Gastrocnemius medialis (tissue), 4 donors: ENCODE measurements around the gene SLC12A9.

Experiments used
- POLR2A ChIP-seq, 2 donors: fragments of 450-650 bp; IDR thresholded peaks; one replicate each; pipeline ENCODE4 v1.6.1; 2017; ENCODE audit warnings: antibody characterized with exemption in 2 of 2, mild to moderate bottlenecking in 2 of 2, moderate library complexity in 2 of 2
- TF ChIP-seq, protein P1 (sequence below), 5 experiments: fragments of 450-650 bp in 3 of 5; fragments of 200-600 bp in 2 of 5; sonication (generic) in 2 of 5; IDR thresholded peaks in 4 of 5; conservative IDR thresholded peaks in 1 of 5; 1 replicate in 4 of 5; 2 replicates in 1 of 5; pipeline ENCODE4 v1.5.1; 2016 to 2019; ENCODE audit warnings: antibody characterized with exemption in 5 of 5, mild to moderate bottlenecking in 3 of 5, moderate library complexity in 3 of 5

DNA sequence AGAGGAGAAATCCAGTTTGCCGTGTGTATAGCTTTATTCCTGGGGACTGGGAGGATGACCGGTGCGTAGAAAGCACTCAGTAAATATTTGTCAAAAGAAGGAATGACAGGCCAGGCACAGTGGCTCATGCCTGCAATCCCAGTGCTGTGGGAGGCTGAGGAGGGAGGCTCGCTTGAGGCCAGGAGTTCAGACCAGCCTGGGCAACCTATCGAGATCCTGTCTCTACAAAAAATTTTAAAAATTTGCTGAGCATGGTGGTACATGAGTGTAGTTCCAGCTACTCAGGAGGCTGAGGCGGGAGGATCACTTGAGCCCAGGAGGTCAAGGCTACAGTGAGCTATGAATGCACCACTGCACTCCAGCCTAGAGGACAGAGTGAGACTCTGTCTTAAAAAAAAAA is 41.0 kb upstream of the SLC12A9 start:
- TF ChIP-seq, protein P1, sequence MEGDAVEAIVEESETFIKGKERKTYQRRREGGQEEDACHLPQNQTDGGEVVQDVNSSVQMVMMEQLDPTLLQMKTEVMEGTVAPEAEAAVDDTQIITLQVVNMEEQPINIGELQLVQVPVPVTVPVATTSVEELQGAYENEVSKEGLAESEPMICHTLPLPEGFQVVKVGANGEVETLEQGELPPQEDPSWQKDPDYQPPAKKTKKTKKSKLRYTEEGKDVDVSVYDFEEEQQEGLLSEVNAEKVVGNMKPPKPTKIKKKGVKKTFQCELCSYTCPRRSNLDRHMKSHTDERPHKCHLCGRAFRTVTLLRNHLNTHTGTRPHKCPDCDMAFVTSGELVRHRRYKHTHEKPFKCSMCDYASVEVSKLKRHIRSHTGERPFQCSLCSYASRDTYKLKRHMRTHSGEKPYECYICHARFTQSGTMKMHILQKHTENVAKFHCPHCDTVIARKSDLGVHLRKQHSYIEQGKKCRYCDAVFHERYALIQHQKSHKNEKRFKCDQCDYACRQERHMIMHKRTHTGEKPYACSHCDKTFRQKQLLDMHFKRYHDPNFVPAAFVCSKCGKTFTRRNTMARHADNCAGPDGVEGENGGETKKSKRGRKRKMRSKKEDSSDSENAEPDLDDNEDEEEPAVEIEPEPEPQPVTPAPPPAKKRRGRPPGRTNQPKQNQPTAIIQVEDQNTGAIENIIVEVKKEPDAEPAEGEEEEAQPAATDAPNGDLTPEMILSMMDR (IDR thresholded peaks at IDR 0.05 in 4 of 5, conservative IDR thresholded peaks at IDR 0.05 in 1 of 5), result no peak
- TF ChIP-seq POLR2A (IDR thresholded peaks at IDR 0.05), result no peak
